Measurements from ENCODE around the gene MYL4.
"Not testable (repeated sequence)": the region's sequence is repeated elsewhere in the genome, so short reads cannot be mapped to it uniquely, and the experiment has no call there.

Gene MYL4

DNA sequence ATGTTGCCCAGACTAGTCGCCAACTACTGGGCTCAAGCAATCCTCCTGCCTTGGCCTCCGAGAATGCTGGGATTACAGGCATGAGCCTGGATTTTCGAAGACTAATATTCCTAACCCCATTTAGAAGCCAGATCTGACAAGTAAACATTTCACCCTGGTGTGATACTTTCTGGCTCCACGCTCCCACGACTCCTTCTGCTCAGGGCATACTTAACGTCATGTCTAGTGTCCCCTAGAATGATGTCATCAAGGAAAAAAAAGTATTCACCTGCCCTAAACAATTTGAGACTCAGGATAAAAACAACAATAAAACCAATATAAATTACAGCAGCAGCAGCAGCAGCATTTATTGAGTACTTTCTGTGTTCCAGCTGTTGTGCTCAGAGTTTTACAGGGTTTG is 57.6 kb downstream of the MYL4 start:
- DNase-seq (ENCODE audit: extremely low spot score, insufficient read length, low read depth) (no peak), FAIRE-seq (no peak)

DNA sequence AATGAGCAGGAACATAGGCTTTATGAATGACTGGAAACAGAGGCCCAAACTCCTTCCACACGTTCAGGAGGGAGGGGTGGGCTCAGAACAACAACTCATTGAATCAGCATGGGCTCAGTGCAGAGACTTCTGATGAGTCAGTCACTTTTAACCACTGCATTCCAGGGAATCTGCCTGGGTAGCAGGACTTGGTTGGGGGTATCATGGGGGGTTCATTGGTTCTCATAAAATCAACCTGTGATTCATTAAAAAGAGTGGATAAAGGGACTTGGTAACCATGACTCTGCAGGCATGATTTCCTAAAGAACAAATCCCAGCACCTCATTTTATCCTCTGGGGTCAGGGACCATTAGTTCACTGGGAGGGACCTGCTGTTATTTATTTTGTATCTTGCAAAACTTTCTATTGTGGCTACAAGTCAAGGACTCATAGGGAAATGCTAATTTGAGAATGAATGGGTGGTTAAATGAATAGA is 58.2 kb downstream of the MYL4 start:
- no peak for DNase-seq (ENCODE audit: extremely low spot score, insufficient read length, low read depth)
- FAIRE-seq, result no peak

DNA sequence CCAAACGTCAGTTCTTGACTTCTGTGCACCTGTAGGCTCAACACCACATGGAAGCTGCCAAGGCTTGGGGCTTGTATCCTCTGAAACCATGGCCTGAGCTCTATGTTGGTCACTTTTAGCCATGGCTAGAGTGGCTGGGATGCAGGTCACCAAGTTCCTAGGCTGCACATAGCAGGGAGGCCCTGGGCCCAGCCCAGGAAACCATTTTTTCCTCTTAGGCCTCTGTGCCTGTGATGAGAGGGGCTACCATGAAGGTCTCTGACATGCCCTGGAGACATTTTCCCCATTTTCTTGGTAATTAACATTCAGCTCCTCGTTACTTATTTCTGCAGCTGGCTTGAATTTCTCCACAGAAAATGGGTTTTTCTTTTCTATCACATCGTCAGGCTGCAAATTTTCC is 59.8 kb downstream of the MYL4 start:
- FAIRE-seq, result not testable (repeated sequence)

DNA sequence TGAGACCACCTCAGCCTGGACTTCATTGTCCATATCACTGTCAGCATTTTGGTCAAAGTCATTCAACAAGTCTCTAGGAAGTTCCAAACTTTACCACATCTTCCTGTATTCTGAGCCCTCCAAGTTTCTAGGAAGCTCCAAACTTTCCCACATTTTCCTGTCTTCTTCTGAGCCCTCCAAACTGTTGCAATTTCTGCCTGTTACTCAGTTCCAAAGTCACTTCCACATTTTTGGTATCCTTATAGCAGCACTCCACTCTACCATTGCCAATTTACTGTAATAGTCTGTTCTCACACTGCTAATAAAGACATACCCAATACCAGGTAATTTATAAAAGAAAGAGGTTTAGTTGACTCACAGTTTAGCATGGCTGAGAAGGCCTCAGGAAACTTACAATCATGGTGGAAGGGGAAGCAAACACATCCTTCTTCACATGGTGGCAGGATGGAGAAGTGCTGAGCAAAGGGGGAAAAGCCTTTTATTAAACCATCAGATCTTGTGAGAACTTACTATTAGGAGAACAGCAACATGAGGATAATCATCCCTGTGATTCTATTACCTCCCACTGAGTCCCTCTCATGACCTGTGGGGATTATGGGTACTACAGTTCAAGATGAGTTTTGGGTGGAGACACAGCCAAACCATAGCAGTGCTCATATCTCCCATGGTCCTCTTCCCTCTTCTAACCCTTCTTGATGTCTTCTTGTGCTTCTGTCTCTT is 60.6 kb downstream of the MYL4 start:
- FAIRE-seq; DNase-seq (ENCODE audit: extremely low spot score, insufficient read length, low read depth): not testable (repeated sequence)

More for the DNA sequence above, 59.8 kb downstream of the MYL4 start:
- not testable (repeated sequence) for DNase-seq (ENCODE audit: extremely low spot score, insufficient read length, low read depth)

DNA sequence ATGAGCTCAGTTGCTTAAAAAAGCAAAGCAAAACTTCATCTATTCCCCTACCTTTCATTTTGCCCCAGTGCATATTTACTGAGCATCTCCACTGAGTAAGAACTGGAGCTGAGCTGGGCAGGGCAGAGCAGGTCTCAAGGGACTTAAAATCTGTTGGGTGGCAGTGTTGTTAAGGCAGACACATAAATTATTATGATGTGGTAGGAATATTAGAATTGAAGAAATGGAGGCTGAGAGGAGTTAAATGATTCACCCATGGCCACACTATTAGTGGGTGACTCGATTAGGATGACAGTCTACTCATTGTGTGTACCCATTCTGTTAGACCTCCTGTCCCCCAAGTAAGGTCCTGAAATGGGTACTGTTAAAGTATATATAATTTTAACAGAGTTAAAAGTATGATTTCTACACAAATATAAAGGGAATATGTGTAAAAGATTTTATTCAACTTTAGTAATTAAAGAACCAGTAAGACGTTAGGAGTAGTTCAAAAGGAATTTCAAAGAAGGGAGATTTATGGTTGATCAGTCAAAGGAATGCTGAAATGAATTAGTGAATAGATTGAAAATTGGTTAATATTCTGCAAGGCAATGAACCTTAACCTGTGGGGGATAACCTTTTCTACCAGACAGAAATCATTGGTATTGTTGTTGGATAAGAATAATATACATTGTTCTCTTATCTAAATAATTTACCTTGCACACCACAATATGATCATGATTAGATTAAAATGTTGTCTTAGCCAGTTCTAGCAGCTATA is 62.0 kb downstream of the MYL4 start:
- FAIRE-seq (no peak), DNase-seq (ENCODE audit: extremely low spot score, insufficient read length, low read depth) (no peak)

DNA sequence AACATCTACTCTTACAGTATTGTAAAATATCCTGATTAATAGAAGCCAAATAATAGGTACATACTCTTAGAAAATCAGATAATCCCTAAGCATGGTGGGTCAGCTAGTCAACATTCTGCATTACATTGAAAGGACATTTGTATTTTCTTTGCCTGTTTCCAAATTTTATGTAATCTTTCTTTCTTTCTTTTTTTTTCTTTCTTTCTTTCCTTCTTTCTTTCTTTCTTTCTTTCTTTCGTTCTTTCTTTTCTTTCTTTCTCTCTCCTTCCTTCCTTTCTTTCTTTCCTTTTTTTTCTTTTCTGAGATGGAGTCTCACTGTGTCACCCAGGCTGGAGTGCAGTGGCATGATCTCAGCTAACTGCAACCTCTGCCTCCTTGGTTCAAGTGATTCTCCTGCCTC is 63.3 kb downstream of the MYL4 start:
- no peak for DNase-seq (ENCODE audit: extremely low spot score, insufficient read length, low read depth)
- no peak for FAIRE-seq

DNA sequence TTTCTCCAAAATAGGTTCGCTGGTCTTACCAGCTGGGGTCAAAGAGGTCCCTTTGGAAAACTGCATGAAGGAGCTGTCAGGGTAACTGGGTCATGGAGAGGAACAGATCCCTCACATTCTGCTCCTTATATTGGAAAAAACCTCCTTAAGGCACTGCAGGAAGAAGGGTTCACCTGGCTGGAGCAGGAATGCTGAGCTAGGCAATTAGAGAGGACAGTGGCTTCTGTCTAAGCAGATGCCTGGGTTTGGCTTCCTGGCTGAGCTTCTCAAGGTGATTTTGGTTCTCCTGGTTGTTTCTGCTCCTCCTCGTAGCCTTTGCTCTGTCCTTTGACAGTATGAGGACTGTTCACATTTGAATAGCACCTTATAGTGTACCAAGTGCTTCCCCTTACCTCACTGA is 64.1 kb downstream of the MYL4 start:
- FAIRE-seq (no peak), DNase-seq (ENCODE audit: extremely low spot score, insufficient read length, low read depth) (no peak)

Measured in GM18507 (cell line).